Natural killer cell treated with Interleukin-12 subunit alpha and Interleukin-12 subunit beta and Interleukin-15 and Interleukin-18, amount 100 ng/mL, for 72 hours (primary cell): Measurements from ENCODE around the gene TUBB2B. TPM values are rescaled to one million over a fixed set of nuclear protein-coding genes. Genes with fewer than 3 reads are reported as not detected.

Experiments used
- ATAC-seq, 2 donors: fragments of 150-1000 bp; cut with Tn5 transposase in 1 of 2; sonication (Bioruptor Pico), chemical (Tn5 transposase) in 1 of 2; 2 replicates each; pipeline ENCODE4 v1.10.0; 2021
- DNase-seq: peaks from one replicate; pipeline ENCODE4 v3.0.0; 2022; ENCODE audit warnings: low spot score
- H3K27ac Mint-ChIP-seq, 2 donors: 1 replicate in 1 of 2; 2 replicates in 1 of 2; pipeline ENCODE4 v1.8.0; 2022; ENCODE audit warnings: mixed read lengths in 2 of 2, mild to moderate bottlenecking in 1 of 2, moderate library complexity in 1 of 2
- H3K27me3 Mint-ChIP-seq, 2 donors: 1 replicate in 1 of 2; 2 replicates in 1 of 2; pipeline ENCODE4 v1.8.0; 2022; ENCODE audit warnings: mixed read lengths in 2 of 2
- H3K36me3 Mint-ChIP-seq: one replicate; pipeline ENCODE4 v1.8.0; 2022; ENCODE audit warnings: mixed read lengths
- H3K4me1 Mint-ChIP-seq, 2 donors: 1 replicate in 1 of 2; 2 replicates in 1 of 2; pipeline ENCODE4 v1.8.0; 2022; ENCODE audit warnings: low read depth in 2 of 2, mixed read lengths in 2 of 2, mild to moderate bottlenecking in 1 of 2
- H3K4me3 Mint-ChIP-seq: one replicate; pipeline ENCODE4 v1.8.0; 2022; ENCODE audit warnings: mixed read lengths
- H3K9me3 Mint-ChIP-seq: 2 replicates; pipeline ENCODE4 v1.8.0; 2022; ENCODE audit warnings: mixed read lengths
- total RNA-seq, 2 donors: library from RNA; stranded (reverse); gene quantifications; one replicate each; pipeline ENCODE4 v1.2.3, GENCODE V29; 2022

The TUBB2B gene
- total RNA-seq, 2 donors from 2014 or later: not detected

DNA sequence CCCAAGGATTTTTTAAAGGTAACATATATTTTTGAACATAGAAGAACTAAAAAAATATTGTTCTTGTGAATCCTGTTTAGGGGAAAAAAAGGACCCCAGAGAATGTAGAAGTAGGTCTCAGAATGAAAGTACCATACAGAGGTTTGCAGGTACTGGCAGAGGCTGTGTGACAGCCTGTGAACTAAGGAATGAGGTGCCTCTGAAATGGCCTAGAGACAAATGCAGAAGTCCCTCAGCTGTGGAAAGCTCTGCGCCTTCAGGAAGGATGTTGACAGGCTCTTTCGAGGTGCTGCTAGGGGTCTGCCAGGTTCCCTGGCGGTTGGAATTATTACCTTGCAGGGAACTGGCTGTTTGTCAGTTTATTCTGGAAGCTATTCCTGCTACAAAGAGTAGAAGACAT, 8.6 kb upstream of the TUBB2B start:
- Mint-ChIP-seq H3K4me1 (peaks cover 7 to 8% of the 10 kb centered on the region in 2 donors), H3K27me3 (peaks cover 47 to 68% of the 10 kb centered on the region in 2 donors), H3K27ac (no peak overlapping the region), H3K4me3 (no peak overlapping the region), H3K9me3 (no peaks in the 10 kb centered on the region), H3K36me3 (no peaks in the 10 kb centered on the region)
- no peak for ATAC-seq
- DNase-seq: no peak

DNA sequence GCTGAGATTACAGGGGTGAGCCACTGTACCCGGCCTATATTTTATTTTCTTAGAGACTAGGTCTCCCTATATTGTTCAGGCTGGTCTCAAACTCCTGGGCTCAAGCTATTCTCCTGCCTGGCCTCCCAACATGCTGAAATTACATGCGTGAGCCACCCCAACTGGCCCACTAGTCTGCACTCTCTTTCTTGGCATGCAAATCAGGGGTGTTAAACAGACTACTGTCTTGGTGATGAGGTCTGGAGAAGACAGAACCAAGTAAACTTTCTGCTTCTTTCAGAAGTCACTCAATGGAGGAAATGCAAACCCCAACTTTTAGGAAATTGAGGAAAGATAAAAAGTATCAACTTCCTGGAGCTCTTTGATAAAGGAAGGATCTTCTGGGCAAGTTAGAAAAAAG, 8.0 kb upstream of the TUBB2B start:
- Mint-ChIP-seq H3K4me1 (peaks cover 9 to 11% of the 10 kb centered on the region in 2 donors), H3K4me3 (no peak overlapping the region), H3K27me3 (peaks cover 50 to 73% of the 10 kb centered on the region in 2 donors), H3K36me3 (no peaks in the 10 kb centered on the region), H3K27ac (no peak overlapping the region), H3K9me3 (no peaks in the 10 kb centered on the region)
- ATAC-seq (no peak), DNase-seq (no peak)

DNA sequence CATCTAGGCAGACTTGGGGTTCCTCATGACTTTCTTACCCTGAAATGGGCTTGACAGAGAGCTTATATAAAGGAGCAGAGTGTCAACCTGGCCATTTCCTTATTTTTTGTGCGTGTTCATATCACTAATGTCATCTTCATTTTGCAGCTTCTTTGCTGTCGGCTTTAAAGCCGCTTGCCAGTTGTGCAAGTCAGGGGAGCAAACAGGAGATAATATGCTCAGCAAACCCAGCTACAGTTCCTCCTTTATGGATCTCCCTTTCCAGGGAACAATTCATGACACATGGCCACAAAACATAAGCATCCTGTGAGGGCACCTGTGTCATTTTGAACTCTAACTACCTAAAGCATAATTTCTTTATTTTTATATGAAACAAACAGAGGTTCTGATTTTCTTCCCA, 6.5 kb upstream of the TUBB2B start:
- Mint-ChIP-seq H3K9me3 (no peaks in the 10 kb centered on the region), H3K36me3 (no peaks in the 10 kb centered on the region), H3K4me3 (no peak overlapping the region), H3K4me1 (peaks cover 18 to 25% of the 10 kb centered on the region in 2 donors), H3K27me3 (peaks cover 55 to 83% of the 10 kb centered on the region in 2 donors), H3K27ac (no peak overlapping the region)
- ATAC-seq: no peak
- DNase-seq: no peak

DNA sequence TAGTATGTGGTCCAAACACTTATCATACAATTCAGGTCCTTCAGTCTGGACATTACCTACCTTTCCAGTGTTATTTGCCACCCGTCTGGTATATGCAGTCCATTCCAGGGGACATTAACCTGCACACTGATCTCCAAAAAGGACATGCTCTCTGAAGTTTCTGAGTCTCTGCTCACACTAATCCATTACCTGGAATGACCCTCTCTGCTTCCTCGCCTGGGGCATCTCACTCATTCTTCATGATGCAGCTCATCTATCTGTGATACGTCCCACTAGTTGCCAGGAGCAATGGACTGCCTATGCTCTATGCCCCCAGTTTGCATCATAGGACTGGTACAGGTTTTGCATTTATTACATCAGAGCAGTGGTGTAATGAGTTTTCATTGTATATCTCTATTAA, 5.9 kb upstream of the TUBB2B start:
- H3K27me3 Mint-ChIP-seq: peaks cover 56 to 88% of the 10 kb centered on the region in 2 donors
- H3K4me3 Mint-ChIP-seq: no peak overlapping the region
- ATAC-seq (no peak), DNase-seq (no peak)
- H3K36me3 Mint-ChIP-seq: no peaks in the 10 kb centered on the region
- H3K27ac Mint-ChIP-seq: no peak overlapping the region
- no peaks in the 10 kb centered on the region for H3K9me3 Mint-ChIP-seq
- H3K4me1 Mint-ChIP-seq: peaks cover 21 to 29% of the 10 kb centered on the region in 2 donors

DNA sequence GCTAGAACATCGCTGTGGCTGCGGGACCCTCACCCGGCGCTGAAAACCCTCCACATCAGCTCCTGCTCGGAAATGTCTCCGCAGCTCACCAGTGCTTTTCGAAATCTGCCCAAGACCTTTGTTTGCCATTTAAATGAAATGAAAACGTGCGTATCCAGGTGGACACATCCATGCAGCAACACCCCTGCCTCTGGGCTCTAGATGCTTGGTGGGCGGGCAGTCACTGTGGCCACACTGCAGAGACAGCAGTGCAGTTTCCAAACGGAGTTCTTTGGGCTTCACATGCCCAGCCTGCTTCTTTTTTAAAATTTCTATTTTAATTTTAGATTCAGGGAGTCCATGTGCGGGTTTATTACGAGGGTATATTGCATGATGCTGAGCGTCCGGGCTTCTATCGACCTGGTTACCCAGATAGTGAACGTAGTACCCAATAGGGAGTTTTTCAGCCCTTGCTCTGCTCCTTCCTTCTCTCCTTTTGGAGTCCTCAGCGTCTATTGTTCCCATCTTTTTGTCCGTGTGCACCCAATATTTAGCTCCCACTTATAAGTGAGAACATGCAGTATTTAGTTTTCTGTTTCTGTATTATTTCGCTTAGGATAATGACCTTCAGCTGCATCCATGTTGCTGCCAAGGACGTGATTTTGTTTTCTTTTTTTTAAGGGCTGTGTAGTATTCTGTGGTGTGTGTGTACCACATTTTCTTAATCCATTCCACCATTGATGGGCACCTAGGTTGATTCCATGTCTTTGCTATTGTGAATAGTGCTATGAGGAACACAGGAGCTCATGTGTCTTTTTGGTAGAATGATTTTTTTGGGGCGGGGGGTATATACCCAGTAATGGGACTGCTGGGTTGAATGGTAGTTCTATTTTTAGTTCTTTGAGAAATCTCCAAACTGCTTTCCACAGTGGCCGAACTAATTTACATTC, 4.8 kb upstream of the TUBB2B start:
- H3K27me3 Mint-ChIP-seq: peaks cover 57 to 82% of the 10 kb centered on the region in 2 donors
- H3K36me3 Mint-ChIP-seq: no peaks in the 10 kb centered on the region
- no peak overlapping the region for H3K4me3 Mint-ChIP-seq
- peaks cover 24 to 29% of the 10 kb centered on the region in 2 donors for H3K4me1 Mint-ChIP-seq
- H3K27ac Mint-ChIP-seq: no peak overlapping the region
- H3K9me3 Mint-ChIP-seq: no peaks in the 10 kb centered on the region
- DNase-seq (no peak), ATAC-seq (no peak)

DNA sequence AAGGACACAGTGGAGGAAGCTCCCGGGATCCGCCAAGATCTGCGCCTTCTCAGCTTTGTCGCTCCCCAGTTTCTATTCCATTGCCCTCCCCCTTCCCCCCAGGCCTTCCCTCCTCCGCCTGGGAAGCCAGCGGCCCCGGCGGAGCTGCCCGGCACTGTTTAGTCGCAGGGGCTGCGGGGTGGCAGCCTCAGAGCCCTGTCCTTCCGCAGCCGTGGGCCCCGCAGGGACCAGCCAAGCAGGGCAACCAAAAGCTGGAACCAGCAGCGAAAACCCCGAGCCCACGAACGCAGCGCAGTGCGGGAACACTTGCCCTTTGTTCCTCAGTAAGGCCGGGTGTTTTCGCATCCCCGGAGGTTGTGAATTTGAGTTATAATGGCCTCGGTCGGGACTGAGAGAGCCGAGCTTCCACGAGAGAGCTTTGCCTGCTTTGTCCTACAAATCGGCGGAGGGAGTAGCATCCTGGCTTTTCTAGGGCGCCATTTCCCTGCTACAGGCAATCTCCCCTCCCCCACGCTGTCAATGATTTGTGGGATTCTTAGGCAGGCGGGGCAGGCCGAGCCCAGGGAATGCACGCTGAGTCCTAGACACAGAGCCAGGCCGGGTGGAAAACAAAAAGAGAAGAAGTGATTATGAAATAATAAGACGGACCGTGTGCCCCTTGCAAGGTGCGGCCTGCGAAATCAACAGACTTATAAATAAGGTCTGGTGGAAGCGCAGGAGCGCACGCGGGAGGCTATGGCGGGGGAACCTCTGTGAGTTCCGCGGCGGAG, 4.0 kb upstream of the TUBB2B start:
- peaks cover 62 to 80% of the 10 kb centered on the region in 2 donors for H3K27me3 Mint-ChIP-seq
- H3K36me3 Mint-ChIP-seq: no peaks in the 10 kb centered on the region
- H3K4me1 Mint-ChIP-seq: peaks cover 27 to 34% of the 10 kb centered on the region in 2 donors
- DNase-seq (no peak), ATAC-seq (no peak)
- H3K4me3 Mint-ChIP-seq: peak overlapping the region; percentile 27
- H3K9me3 Mint-ChIP-seq: no peaks in the 10 kb centered on the region
- no peak overlapping the region for H3K27ac Mint-ChIP-seq

DNA sequence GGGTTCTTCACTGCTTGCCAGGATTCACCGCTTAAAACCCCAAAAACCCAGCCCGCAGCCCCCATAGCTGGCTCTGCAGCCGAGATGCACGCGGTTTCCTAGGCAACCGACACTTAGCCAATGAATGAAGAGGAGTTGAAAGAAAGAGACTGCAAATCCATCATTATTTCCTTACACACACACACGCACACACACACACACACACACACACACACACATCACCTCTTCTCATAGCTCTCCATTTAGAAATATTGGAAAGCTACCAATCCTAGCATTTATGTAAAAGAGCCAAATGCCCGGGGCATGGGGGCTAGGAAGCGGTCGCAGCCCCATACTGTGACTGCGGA, 3.4 kb upstream of the TUBB2B start:
- ATAC-seq (no peak), DNase-seq (no peak)
- H3K27ac Mint-ChIP-seq: no peak overlapping the region
- no peaks in the 10 kb centered on the region for H3K9me3 Mint-ChIP-seq
- H3K27me3 Mint-ChIP-seq: peaks cover 62 to 80% of the 10 kb centered on the region in 2 donors
- peak overlapping the region; percentile 27 for H3K4me3 Mint-ChIP-seq
- peaks cover 27 to 34% of the 10 kb centered on the region in 2 donors for H3K4me1 Mint-ChIP-seq
- H3K36me3 Mint-ChIP-seq: no peaks in the 10 kb centered on the region

DNA sequence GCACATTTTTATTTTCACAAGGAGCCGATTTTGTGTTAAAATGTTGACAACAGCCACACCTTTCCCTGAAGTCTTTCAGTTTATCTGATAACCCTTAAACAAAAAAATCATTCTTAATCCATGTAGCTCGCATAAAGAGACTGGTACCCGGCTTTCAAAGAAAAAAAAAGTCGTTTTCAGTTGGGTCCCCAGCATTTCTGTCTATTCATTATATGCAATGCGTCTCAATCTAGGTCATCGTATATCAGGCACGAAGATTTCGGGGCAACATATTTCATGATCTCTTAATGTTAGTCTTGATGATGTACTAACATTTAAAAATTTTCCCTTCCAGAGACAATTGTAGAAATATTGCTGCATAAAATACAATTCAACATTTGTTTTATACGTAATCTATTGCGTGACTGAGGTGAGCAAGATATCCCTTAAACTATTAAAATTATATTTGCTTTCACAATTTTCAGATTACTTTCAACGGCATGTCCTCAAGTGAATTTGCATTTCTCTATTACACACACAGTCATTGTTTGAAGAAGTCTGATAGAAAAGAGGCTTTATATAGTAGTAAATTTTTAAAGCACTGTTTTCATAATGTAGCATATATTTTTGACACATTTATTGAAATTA, 2.9 kb upstream of the TUBB2B start:
- Mint-ChIP-seq H3K9me3 (no peaks in the 10 kb centered on the region), H3K4me1 (peaks cover 27 to 34% of the 10 kb centered on the region in 2 donors), H3K27ac (no peak overlapping the region), H3K36me3 (no peaks in the 10 kb centered on the region), H3K4me3 (peak overlapping the region; percentile 52), H3K27me3 (peaks cover 61 to 79% of the 10 kb centered on the region in 2 donors)
- DNase-seq (no peak), ATAC-seq (no peak)

DNA sequence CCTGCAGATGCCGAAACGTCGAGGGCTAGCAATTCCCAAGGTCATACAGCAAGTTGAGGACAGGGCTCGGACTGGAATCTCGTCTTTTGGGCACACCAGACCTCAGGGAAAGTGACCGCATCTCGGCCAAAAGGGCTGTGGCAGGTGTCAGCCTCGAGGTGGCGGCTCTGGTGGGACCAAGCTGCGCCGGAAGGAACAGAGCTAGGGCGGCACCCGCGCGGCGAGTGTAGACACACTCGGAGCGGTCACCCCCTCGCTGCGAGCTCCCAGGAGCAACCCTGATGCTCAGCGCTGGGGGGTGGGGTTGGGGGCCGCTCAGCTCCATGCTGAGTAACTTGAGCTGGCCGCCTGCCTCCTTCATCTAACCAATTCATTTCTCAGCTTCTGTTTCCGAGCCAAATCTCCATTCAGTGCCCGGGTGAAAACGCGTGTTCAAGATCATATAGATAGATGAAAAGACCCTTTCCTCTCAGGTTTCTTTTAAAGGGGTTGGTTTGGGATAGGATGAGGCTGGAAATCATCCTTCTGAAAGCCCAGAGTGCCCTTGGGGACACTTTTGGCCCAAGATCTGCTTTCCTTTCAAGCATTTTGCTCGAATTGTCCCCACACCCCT, 2.2 kb upstream of the TUBB2B start:
- Mint-ChIP-seq H3K27me3 (peaks cover 61 to 78% of the 10 kb centered on the region in 2 donors), H3K36me3 (no peaks in the 10 kb centered on the region), H3K9me3 (no peaks in the 10 kb centered on the region), H3K27ac (no peak overlapping the region), H3K4me3 (peak overlapping the region; percentile 52), H3K4me1 (peaks cover 27 to 34% of the 10 kb centered on the region in 2 donors)
- DNase-seq: no peak
- ATAC-seq: peak; percentile 43 to 77

DNA sequence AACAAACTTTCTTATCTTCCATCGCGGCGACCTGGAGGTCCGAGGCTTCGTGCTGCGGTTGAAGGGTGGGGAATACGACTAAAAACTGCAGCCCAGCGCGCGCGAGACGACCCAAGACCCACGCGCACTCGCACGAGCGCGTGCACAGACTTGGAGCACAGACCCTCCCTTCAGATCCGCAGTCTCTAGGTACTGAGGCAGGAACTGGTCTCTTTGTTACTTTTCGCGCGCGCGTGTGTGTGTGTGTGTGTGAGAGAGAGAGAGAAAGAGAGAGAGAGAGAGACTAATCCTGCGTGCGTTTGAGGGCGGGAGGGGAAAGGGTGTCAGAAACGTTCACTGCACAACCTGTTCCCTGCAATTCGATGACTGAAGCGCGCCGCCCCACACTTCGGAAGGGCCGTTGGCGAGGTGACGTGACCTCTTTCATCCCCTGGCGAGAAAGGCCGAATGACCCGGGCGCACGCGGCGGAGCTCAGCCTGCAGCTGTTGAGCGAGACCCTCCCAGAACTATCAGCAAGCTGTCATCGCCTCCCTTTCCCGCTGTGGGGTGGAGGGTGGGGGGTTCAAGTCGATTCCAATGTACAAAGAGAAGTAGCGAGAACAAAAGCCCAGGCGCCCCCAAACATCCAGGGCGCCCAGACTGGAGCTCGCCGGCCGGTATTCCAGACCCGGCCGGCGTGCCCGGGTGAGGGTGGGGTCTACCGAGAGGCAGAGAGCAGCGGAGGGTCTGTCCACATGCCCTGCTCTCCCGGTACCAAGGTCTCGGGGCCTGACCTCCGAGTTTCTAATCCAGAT, 1.5 kb upstream of the TUBB2B start:
- peak in 1 of 2 donors; percentile 53 for ATAC-seq
- Mint-ChIP-seq H3K36me3 (no peaks in the 10 kb centered on the region), H3K4me3 (peak overlapping the region; percentile 88), H3K27me3 (peaks cover 60 to 77% of the 10 kb centered on the region in 2 donors), H3K9me3 (no peaks in the 10 kb centered on the region), H3K4me1 (peaks cover 27 to 34% of the 10 kb centered on the region in 2 donors), H3K27ac (no peak overlapping the region)
- no peak for DNase-seq

DNA sequence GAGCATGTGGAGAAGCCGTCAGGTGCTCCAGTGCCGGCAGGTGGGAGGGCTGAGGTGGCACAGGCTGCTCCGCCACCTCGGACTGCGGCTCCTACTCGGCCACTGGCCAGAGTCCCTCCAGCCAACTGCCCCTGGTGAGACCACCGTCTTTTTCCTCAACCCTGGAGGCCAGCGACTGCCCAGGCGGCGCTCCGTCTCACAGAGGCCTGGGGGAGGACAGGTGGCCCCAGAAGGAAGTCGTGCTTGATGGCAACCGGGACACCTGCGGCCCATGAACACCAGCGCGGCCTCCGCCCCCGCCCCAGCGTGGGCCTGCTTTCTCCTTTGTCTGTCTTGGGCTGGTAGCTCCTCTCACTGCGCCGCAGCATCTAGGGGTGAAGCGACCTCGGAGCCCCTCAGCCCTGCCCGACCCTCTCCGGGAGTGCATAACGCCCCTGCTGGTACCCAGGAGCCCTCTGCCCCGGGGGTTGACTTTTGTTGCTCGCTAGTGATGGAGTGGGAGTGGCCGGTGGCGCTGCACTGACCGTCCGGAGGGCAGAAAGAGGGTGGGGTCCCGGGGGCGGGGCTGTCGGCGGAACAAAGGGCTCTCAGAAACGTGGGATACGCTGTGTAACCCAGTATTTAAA, 706 bp upstream of the TUBB2B start:
- no peaks in the 10 kb centered on the region for H3K9me3 Mint-ChIP-seq
- peaks cover 27 to 34% of the 10 kb centered on the region in 2 donors for H3K4me1 Mint-ChIP-seq
- no peak overlapping the region for H3K27ac Mint-ChIP-seq
- no peak for ATAC-seq
- DNase-seq: no peak
- peak overlapping the region; percentile 50 for H3K4me3 Mint-ChIP-seq
- H3K36me3 Mint-ChIP-seq: no peaks in the 10 kb centered on the region
- peaks cover 58 to 75% of the 10 kb centered on the region in 2 donors for H3K27me3 Mint-ChIP-seq

DNA sequence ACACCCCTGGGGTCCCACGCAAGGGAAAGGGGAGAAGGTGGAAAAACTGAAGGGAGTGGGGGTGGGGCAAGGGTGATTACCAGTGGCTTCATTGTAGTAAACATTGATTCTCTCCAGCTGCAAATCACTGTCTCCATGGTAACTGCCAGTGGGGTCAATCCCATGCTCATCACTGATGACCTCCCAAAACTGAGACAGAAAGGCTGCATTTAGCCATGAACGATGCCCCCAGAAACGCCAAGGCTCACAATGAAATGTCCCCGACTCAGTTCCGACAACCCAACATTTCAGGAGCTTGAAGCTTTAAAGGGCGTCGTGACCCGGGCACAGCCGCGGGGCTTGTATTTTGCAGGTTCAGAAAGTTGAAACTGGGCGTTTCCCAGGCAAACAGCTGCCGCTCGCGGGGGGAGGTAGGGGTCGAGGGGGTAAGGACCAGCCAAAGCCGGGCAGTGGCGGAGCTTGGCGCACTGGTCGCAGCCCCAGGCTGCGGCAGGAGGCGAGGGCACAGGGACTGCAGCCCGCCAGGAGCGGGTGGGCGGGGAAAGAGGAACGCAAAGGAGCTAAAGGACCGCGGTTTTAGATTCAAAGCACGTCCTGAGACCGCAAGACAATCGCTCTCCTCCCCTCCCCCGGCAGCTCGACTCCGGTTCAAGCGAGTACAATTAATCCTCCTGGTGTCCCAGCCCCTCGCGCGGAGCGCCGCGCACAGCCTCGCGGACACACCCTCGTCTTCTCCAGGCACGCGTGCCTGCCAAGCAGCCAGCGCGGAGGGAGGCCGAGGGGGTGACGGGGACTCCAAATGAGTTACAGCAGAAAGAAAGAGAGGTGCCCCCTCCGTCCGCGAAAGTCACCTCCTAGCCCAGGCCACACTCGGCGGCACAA, 731 bp downstream of the TUBB2B start:
- no peak overlapping the region for H3K27ac Mint-ChIP-seq
- H3K9me3 Mint-ChIP-seq: no peaks in the 10 kb centered on the region
- H3K36me3 Mint-ChIP-seq: no peaks in the 10 kb centered on the region
- H3K27me3 Mint-ChIP-seq: peaks cover 49 to 61% of the 10 kb centered on the region in 2 donors
- H3K4me3 Mint-ChIP-seq: peak overlapping the region; percentile 73
- ATAC-seq (peak; percentile 5 to 20), DNase-seq (no peak)
- peaks cover 27 to 37% of the 10 kb centered on the region in 2 donors for H3K4me1 Mint-ChIP-seq
